HG03280 (cell line): ENCODE data around the gene SIRT3.

Source experiments
- ATAC-seq: cut with Tn5 transposase; IDR thresholded peaks from one replicate; pipeline ENCODE4 v1.9.1; 2021; ENCODE audit warnings: mild to moderate bottlenecking, moderate library complexity; ENCODE audit not compliant: unreplicated experiment

The SIRT3 gene

DNA sequence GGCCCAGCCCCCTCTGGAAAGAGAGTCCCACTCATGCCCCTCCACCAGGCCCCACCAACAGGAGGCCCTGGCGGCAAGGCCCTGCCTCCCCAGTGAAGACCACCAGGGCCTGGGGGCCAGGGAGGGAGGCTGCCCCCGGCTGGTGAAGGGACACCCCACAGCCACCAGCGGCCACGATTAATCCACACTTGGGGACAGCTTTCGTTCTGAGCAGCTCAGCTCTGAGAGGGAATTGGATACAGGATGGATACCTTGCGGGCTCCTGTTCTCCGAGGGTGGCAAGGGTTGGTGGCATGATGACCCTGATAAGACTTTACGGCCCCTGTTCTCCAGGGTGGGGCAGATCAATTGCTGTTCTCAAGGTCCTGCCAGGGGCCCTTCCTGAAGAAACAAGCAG, 35.2 kb upstream of the SIRT3 start:
- no peak for ATAC-seq

- no peak for ATAC-seq
Observed at GRCh38 chr11:270451-271318, 34.5 kb upstream of the SIRT3 start.

- ATAC-seq: peak; percentile 70
Observed at GRCh38 chr11:269146-269890, 33.2 kb upstream of the SIRT3 start.

GRCh38 chr11:268716-269145, 32.6 kb upstream of the SIRT3 start:
- ATAC-seq: peak; percentile 43

GRCh38 chr11:267491-267994, 31.4 kb upstream of the SIRT3 start:
- no peak for ATAC-seq

DNA sequence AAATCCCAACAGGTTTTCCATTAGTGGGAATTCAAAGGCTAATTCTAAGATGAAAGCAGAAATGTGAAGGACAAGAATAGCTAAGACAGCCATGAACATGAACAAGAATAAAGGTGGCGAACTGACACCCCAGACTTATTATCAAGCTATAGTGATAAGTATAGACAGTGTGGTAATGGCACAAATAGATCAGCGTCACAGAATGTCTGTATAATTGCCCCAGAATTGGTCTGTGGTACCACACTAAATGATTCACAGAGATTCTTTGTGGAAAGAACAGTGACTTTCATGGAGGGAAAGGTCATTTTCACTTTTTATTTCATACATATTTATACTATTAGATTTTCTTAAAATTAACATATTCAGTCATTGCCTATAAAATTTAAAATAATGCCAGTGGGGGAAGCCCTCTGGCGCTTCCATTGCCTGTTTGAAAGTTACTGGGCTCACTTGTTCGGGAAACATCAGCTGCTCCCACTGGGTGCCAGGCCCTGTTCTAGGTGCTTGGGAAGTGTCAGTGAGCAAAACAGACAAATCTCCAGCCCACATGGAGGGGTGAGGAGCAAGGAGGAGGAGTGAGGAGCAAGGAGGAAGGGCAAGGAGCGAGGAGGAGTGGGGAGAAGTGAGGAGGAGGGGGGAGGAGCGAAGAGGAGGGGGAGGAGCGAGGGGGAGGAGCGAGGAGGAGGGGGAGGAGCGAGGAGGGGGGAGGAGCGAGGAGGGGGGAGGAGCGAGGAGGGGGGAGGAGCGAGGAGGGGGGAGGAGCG, 30.7 kb upstream of the SIRT3 start:
- ATAC-seq: no peak

DNA sequence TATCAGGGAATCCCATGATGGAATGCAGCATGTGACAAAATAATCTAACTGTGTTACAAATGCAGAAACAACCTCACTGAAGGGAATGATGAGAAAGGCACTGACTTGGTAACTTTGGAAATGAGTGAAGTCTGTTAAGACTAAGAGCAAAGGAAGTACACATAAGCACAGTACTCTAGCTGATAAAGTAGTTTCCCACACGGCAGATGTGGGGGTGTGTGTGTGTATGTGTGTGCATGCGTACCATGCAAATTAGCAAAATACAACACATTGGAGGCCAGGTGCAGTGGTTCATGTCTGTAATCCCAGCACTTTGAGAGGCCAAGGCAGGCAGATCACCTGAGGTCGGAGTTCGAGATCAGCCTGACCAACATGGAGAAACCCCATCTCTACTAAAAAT, 25.5 kb upstream of the SIRT3 start:
- ATAC-seq: no peak

GRCh38 chr11:259413-259812, 23.3 kb upstream of the SIRT3 start:
- no peak for ATAC-seq

DNA sequence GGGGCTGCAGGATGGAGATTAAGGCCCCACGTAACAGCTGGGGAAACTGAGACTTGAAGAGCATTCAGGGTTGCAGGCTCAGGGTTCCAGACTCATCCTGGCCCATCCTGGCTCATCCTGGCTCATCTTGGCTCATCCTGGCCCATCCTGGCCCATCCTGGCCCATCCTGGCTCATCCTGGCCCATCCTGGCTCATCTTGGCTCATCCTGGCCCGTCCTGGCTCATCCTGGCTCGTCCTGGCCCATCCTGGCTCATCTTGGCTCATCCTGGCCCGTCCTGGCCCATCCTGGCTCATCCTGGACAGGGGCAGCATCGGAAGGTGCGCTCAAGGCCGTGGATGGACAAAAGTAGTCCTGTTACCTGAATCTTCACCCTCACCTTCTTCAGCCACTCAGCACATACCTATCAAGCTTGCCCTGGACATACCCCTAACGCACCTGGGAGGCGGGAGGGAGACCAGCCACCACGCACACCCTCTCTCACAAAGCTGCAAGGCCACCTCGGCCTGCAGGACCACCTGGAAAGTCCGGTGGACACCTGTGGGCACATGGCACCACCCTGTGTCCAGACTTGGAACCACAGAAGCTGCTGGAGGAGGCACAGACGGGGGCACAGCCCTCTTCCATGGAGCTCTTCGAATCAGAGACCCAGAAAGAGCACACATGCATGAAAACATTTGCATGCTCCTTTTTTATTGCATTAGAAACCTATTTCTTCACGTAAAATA, 21.8 kb upstream of the SIRT3 start:
- ATAC-seq: no peak

DNA sequence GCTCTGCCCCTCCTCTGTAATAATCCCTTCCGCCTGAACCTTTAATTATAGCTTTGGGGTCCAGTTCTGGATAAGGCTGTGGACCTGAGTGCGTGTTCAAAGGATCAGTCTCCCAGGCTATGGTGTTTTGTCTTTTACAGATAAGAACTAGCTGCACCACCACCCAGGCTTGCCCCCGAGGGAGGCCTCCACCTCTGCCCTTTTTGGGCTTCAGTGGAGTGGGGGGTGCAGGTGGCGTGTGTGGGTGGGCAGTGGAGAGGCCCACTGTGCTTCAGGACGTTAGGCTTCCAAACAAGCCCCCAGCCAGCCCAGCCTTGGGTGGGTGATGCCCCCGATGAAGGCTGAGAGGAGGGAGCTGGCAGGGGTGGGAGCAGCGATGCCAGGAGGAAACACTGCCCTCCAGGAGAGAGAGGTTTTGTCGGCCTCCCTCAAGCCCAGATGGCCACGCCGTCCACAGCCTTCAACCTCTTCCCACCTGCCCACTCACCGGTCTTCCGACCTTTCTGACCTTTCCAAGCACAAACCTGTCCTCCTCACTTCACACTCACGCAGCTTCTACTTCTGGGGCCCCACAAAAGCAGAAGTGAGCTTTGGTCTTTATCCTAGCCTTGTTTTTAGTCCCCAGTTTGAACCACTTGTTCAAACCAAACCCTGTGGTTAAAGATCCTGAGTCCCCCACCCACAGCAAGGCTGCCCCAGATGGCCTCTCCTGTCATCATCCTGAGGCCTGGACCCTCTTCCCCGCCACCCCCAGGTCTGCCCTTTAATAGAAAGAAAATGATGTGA, 21.0 kb upstream of the SIRT3 start:
- no peak for ATAC-seq

GRCh38 chr11:255816-256215, 19.7 kb upstream of the SIRT3 start:
- no peak for ATAC-seq

- ATAC-seq: no peak
Observed at GRCh38 chr11:255176-255575, 19.0 kb upstream of the SIRT3 start.

GRCh38 chr11:253886-254270, 17.7 kb upstream of the SIRT3 start:
- no peak for ATAC-seq

DNA sequence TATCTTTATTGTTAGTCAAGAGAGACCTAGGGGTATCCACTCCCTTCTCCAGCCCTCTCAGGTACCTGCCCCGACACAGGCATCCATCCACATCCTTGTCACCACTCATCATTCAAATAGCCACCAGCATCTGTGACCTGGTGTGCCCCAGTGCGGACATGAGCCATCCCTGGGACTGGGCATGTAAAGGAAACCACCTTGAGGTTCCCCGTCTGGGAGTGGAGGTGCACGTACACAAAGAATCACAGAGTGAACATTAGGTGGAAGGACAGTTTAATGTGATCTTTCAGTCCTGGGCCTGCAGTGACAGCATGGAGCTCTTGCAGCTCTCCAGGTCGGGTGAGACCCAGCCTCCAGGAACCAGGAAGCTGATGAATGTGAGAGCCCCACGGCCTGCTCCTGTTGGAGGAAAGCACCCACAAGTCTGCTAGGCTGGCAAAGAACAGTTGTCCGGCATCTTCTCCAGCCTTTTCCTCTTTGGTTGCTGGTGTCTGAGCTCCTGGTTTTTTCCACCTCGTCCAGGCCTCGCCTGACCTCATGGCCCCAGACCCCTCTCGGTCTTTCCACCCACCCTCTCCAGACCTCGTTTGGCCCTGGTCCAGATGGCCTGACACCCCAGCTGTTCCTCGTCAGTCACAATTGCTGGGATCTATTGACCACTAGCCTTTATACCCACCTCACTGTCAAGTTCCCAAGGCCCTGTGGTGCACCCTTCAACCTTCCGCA, 17.2 kb upstream of the SIRT3 start:
- ATAC-seq: no peak

DNA sequence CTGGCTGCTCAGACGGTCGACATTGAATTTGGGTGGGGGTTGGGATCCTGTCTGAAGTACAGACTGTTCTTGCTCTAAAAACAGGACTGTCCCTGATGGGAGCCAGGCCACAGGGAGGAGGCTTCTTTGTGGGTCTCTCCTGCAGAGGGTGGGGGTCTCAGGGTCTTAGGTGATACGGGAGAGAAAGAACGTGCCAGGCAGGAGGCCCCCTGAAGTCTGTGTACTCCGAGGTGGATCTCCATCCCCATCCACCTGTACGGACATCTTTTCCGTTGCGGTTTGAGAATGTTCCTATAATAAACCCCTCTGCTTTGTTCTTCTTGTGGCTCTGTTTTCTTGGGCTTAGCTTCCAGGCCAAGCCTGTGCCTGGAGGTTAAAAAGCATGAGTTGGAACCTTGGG, 16.5 kb upstream of the SIRT3 start:
- ATAC-seq: no peak

DNA sequence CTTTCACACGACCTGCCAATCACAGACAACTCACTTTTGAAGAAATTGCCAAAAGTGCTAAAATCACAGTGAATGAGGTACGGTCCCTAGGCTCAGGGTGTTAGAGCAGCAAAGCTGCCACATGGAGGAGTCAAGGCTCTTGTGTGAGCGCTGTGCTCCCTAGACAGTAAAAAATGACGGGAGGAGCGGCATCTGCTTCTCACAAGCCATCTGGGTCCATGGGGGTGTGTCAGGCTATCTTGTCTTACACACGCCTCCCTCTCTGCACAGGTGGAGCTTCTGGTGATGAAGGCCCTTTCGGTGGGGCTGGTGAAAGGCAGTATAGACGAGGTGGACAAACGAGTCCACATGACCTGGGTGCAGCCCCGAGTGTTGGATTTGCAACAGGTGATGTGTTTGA, 15.4 kb upstream of the SIRT3 start:
- ATAC-seq: no peak

- ATAC-seq: no peak
Observed at GRCh38 chr11:250740-251299, 14.7 kb upstream of the SIRT3 start.

GRCh38 chr11:250274-250673, 14.1 kb upstream of the SIRT3 start:
- no peak for ATAC-seq

- no peak for ATAC-seq
Observed at GRCh38 chr11:249062-249461, 12.9 kb upstream of the SIRT3 start.
